ENCODE data around the gene SNIP1. TPM values are rescaled to one million over a fixed set of nuclear protein-coding genes. Genes with fewer than 3 reads are reported as not detected.

SNIP1 gene
- total RNA-seq (2022; extraction: Qiagen RNA extraction) = 11.0 to 14.8 TPM (median 13.0 TPM) in 5 replicates

GRCh38 chr1:37553927-37554808, at the start of gene SNIP1:
Gene SNIP1, minus strand, starts transcription at chr1:37554293. Its CDS starts 64 bp downstream, at chr1:37554229.

GRCh38 chr1:37595440-37596181, 41.5 kb upstream of the SNIP1 start, which contains the start of gene GNL2:
Gene GNL2, minus strand, starts transcription at chr1:37595937. Its CDS starts 115 bp downstream, at chr1:37595822.

GRCh38 chr1:37556712-37557196, 2.7 kb upstream of the SNIP1 start, which contains the start of gene DNALI1:
Gene DNALI1, plus strand, starts transcription at chr1:37556940. Its CDS starts 55 bp downstream, at chr1:37556995.

GRCh38 chr1:37514350-37515184, 39.5 kb downstream of the SNIP1 start, which contains the start of gene MEAF6:
Gene MEAF6, minus strand, starts transcription at chr1:37514766. Its CDS starts 20 bp downstream, at chr1:37514746.

Other genes with a start within 250 kb of the SNIP1 start
- gene ZC3H12A, start 79.7 kb downstream of the SNIP1 start, total RNA-seq (2022; extraction: Qiagen RNA extraction) = 35.4 to 54.7 TPM (median 46.9 TPM) in 5 replicates
- gene MEAF6, start 39.5 kb downstream of the SNIP1 start, total RNA-seq (2022; extraction: Qiagen RNA extraction) = 44.8 to 70.2 TPM (median 54.3 TPM) in 5 replicates
- 0.05 to 0.16 TPM (median 0.05 TPM) in 3 of 5 replicates, not detected in the others for gene DNALI1, start 2.6 kb upstream of the SNIP1 start, total RNA-seq (2022; extraction: Qiagen RNA extraction)
- gene GNL2, start 41.6 kb upstream of the SNIP1 start, total RNA-seq (2022; extraction: Qiagen RNA extraction) = 49.6 to 67.9 TPM (median 52.4 TPM) in 5 replicates
- 0.08 to 0.36 TPM (median 0.13 TPM) in 5 replicates for gene RSPO1, start 80.6 kb upstream of the SNIP1 start, total RNA-seq (2022; extraction: Qiagen RNA extraction)
- gene CDCA8, start 138.2 kb upstream of the SNIP1 start, total RNA-seq (2022; extraction: Qiagen RNA extraction) = 47.0 to 53.1 TPM (median 48.4 TPM) in 5 replicates
- 1.0 to 1.5 TPM (median 1.1 TPM) in 5 replicates for gene EPHA10, start 210.8 kb upstream of the SNIP1 start, total RNA-seq (2022; extraction: Qiagen RNA extraction)
- gene MANEAL, start 239.6 kb upstream of the SNIP1 start, total RNA-seq (2022; extraction: Qiagen RNA extraction) = 23.6 to 25.8 TPM (median 25.4 TPM) in 5 replicates